Activated T-cell treated with anti-CD3 and anti-CD28 coated beads, Interleukin-2, amount 50 U/mL, for 72 hours (primary cell): ENCODE data around the gene DNAH2. TPM values are rescaled to one million over a fixed set of nuclear protein-coding genes. Genes with fewer than 3 reads are reported as not detected.

ENCODE experiments used
- ATAC-seq, 2 donors: fragments of 150-1000 bp; cut with Tn5 transposase; replicated peaks in 1 of 2; 2 replicates each; pipeline ENCODE4 v1.10.0; 2021; ENCODE audit warnings: moderate library complexity in 2 of 2, mild to moderate bottlenecking in 1 of 2
- DNase-seq, 2 donors: peaks; one replicate each; pipeline ENCODE4 v3.0.0; 2021 to 2022; ENCODE audit warnings: mixed read lengths in 1 of 2
- H3K27ac Mint-ChIP-seq: one replicate; pipeline ENCODE4 v1.8.0; 2022; ENCODE audit warnings: mild to moderate bottlenecking, moderate library complexity, mixed read lengths
- H3K27me3 Mint-ChIP-seq: one replicate; pipeline ENCODE4 v1.8.0; 2022; ENCODE audit warnings: low read depth, mixed read lengths
- H3K36me3 Mint-ChIP-seq, 2 donors: one replicate each; pipeline ENCODE4 v1.8.0; 2022; ENCODE audit warnings: mixed read lengths in 2 of 2, mild to moderate bottlenecking in 1 of 2; ENCODE audit not compliant: insufficient read depth in 2 of 2
- H3K4me1 Mint-ChIP-seq: one replicate; pipeline ENCODE4 v1.8.0; 2022; ENCODE audit warnings: low read depth, mixed read lengths
- H3K4me3 Mint-ChIP-seq, 2 donors: one replicate each; pipeline ENCODE4 v1.8.0; 2022; ENCODE audit warnings: mild to moderate bottlenecking in 2 of 2, mixed read lengths in 2 of 2, moderate library complexity in 2 of 2
- H3K9me3 Mint-ChIP-seq, 2 donors: one replicate each; pipeline ENCODE4 v1.8.0; 2022; ENCODE audit warnings: mixed read lengths in 2 of 2
- total RNA-seq, 2 donors: library from RNA; stranded (reverse); gene quantifications; one replicate each; pipeline ENCODE4 v1.2.3, GENCODE V29; 2022

DNAH2 gene
- total RNA-seq, 2 donors from 2014 or later = 0.05 to 0.07 TPM

GRCh38 chr17:7687908-7688807, 29.4 kb upstream of the DNAH2 start, which contains the start of gene WRAP53:
Gene WRAP53 (plus strand): TSS chr17:7688477. CDS start chr17:7688649, 172 bp downstream.
- Mint-ChIP-seq H3K27ac (peak within 1 kb of the TSS; percentile 99), H3K9me3 (no peaks in the 10 kb centered on the region), H3K27me3 (no peaks in the 10 kb centered on the region), H3K4me3 (peak within 1 kb of the TSS; percentile 88 to 97), H3K36me3 (peaks cover 5 to 30% of the 10 kb centered on the region in 2 donors), H3K4me1 (peaks cover 48% of the 10 kb centered on the region)
- peak; percentile 81 for ATAC-seq
- peak; percentile 96 to 97 for DNase-seq

DNA sequence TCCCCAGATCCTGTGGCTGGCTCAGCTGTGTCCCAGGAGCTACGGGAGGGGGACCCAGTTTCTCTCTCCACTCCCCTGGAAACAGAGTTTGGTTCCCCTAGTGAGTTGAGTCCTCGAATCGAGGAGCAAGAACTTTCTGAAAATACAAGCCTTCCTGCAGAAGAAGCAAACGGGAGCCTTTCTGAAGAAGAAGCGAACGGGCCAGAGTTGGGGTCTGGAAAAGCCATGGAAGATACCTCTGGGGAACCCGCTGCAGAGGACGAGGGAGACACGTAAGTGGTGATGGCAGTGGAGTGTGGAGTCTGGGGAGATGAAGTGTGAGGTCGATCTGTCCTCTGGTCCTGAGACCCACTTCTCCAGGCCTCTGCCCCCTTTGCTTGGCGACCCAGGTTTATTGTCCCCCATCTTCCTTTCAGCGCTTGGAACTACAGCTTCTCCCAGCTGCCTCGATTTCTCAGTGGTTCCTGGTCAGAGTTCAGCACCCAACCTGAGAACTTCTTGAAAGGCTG, 28.7 kb upstream of the DNAH2 start:
- peak overlapping the region; percentile 88 to 97 for H3K4me3 Mint-ChIP-seq
- no peaks in the 10 kb centered on the region for H3K9me3 Mint-ChIP-seq
- peaks cover 5 to 29% of the 10 kb centered on the region in 2 donors for H3K36me3 Mint-ChIP-seq
- peaks cover 45% of the 10 kb centered on the region for H3K4me1 Mint-ChIP-seq
- H3K27ac Mint-ChIP-seq = peak overlapping the region; percentile 99
- DNase-seq (no peak), ATAC-seq (no peak)
- no peaks in the 10 kb centered on the region for H3K27me3 Mint-ChIP-seq

- ATAC-seq = no peak
- no peak for DNase-seq
- Mint-ChIP-seq H3K9me3 (no peaks in the 10 kb centered on the region), H3K36me3 (peaks cover 6 to 28% of the 10 kb centered on the region in 2 donors), H3K4me3 (no peak overlapping the region), H3K27me3 (no peaks in the 10 kb centered on the region), H3K4me1 (no peaks in the 10 kb centered on the region), H3K27ac (no peak overlapping the region)
These were observed 22.0 kb upstream of the DNAH2 start for GRCh38 chr17:7695586-7695985.

DNA sequence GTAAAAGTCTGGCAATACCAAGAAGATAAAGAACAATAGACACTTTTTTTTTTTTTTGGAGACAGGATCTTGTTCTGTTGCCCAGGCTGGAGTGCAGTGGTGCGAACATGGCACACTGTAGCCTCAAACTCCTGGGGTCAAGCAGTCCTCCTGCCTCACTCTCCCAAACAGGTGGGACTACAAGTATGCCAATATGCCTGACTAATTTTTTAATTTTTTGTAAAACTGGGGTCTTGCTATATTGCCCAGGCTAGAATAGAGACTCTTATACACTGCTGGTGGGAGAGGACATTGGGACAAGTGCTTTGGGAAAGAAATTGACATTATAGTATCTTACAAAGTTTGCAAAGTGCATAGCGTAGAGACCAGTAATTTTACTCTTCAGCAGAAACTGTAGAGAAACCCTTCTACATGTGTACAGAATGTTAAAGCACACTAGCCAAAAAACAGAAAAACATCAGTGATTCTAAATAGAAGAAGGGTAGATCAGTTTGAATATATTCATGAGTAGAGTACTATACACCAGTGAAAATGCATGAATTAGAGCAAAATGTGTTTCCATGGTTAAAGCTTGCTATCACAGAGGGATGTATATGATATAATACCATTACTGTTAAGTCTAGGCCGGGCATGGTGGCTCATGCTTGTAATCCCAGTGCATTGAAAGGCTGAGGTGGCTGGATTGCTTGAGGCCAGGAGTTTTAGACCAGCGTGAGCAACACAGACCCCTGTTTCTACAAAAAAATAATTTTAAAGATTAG, 19.5 kb upstream of the DNAH2 start:
- Mint-ChIP-seq H3K27me3 (no peaks in the 10 kb centered on the region), H3K4me3 (no peak overlapping the region), H3K36me3 (peaks cover 6 to 24% of the 10 kb centered on the region in 2 donors), H3K4me1 (no peaks in the 10 kb centered on the region), H3K27ac (no peak overlapping the region), H3K9me3 (no peaks in the 10 kb centered on the region)
- DNase-seq (no peak), ATAC-seq (no peak)

- Mint-ChIP-seq H3K27me3 (peaks cover 15% of the 10 kb centered on the region), H3K27ac (no peak overlapping the region), H3K4me1 (peaks cover 15% of the 10 kb centered on the region), H3K36me3 (peaks cover 5 to 18% of the 10 kb centered on the region in 2 donors), H3K9me3 (no peaks in the 10 kb centered on the region), H3K4me3 (no peak overlapping the region)
- DNase-seq (no peak), ATAC-seq (no peak)
These were observed 17.0 kb upstream of the DNAH2 start for GRCh38 chr17:7700510-7700909.

GRCh38 chr17:7701681-7702080, 15.9 kb upstream of the DNAH2 start:
- no peak for DNase-seq
- Mint-ChIP-seq H3K27me3 (peaks cover 27% of the 10 kb centered on the region), H3K27ac (no peak overlapping the region), H3K9me3 (no peaks in the 10 kb centered on the region), H3K4me3 (no peak overlapping the region), H3K4me1 (peaks cover 26% of the 10 kb centered on the region), H3K36me3 (peaks cover 0 to 9% of the 10 kb centered on the region in 2 donors)
- ATAC-seq = no peak

- DNase-seq (no peak), ATAC-seq (no peak)
- H3K4me1 Mint-ChIP-seq = peaks cover 27% of the 10 kb centered on the region
- no peak overlapping the region for H3K27ac Mint-ChIP-seq
- H3K4me3 Mint-ChIP-seq = no peak overlapping the region
- peaks cover 0 to 9% of the 10 kb centered on the region in 2 donors for H3K36me3 Mint-ChIP-seq
- no peaks in the 10 kb centered on the region for H3K9me3 Mint-ChIP-seq
- H3K27me3 Mint-ChIP-seq = peaks cover 35% of the 10 kb centered on the region
These were observed 14.8 kb upstream of the DNAH2 start for GRCh38 chr17:7702776-7703175.

- Mint-ChIP-seq H3K27me3 (peaks cover 35% of the 10 kb centered on the region), H3K4me3 (peak overlapping the region; percentile 70 to 83)
- DNase-seq = no peak
These were observed 13.7 kb upstream of the DNAH2 start for GRCh38 chr17:7703584-7704479.

GRCh38 chr17:7704601-7705268, 12.8 kb upstream of the DNAH2 start, which contains the start of gene EFNB3:
Gene EFNB3 (plus strand): TSS chr17:7705202. CDS start chr17:7705599, 397 bp downstream.
- Mint-ChIP-seq H3K4me1 (peaks cover 27% of the 10 kb centered on the region), H3K27ac (no peak within 1 kb of the TSS), H3K27me3 (peaks cover 37% of the 10 kb centered on the region), H3K9me3 (no peaks in the 10 kb centered on the region), H3K4me3 (peak within 1 kb of the TSS; percentile 70 to 83), H3K36me3 (peaks cover 0 to 6% of the 10 kb centered on the region in 2 donors)
- no peak for DNase-seq
- ATAC-seq = peak; percentile 39 to 49

More at GRCh38 chr17:7703584-7704479, 13.7 kb upstream of the DNAH2 start:
- no peak overlapping the region for H3K27ac Mint-ChIP-seq
- peak; percentile 29 to 35 for ATAC-seq
- peaks cover 0 to 6% of the 10 kb centered on the region in 2 donors for H3K36me3 Mint-ChIP-seq
- H3K4me1 Mint-ChIP-seq = peaks cover 27% of the 10 kb centered on the region
- H3K9me3 Mint-ChIP-seq = no peaks in the 10 kb centered on the region

GRCh38 chr17:7705269-7706255, 12.0 kb upstream of the DNAH2 start:
- Mint-ChIP-seq H3K4me1 (peaks cover 35% of the 10 kb centered on the region), H3K36me3 (peaks cover 0 to 3% of the 10 kb centered on the region in 2 donors), H3K4me3 (peak overlapping the region; percentile 2 to 64), H3K9me3 (no peaks in the 10 kb centered on the region), H3K27me3 (peaks cover 44% of the 10 kb centered on the region), H3K27ac (no peak overlapping the region)
- DNase-seq = no peak
- peak; percentile 21 to 47 for ATAC-seq
